SKM-1 treated with dmso at 0.1 percent for 144 hours (cell line): ENCODE results near the gene VGF.
"Not testable (repeated sequence)": the region's sequence is repeated elsewhere in the genome, so short reads cannot be mapped to it uniquely, and the experiment has no call there.

Experiments
- DNase-seq: peaks from one replicate; lab custom pipeline; 2025; ENCODE audit not compliant: unreplicated experiment; lab: John Stamatoyannopoulos, UW

The VGF gene

DNA sequence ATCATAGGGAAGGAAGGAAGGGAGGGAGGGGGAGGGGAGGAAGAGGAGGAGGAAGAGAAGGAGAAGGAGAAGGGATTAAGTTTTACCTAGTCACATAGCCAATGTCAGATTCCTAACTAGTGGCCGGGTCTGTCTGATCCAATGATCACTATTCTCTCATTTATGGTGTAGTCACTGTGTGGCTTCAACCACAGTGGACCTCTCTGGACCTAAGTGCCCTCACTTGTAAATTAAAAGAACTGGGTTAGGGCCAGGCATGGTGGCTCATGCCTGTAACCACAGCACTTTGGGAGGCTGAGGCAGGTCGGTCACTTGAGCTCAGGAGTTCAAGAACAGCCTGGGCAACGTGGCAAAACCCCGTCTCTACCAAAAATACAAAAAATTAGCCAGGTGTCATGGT, 45.1 kb downstream of the VGF start:
- DNase-seq: no peak

DNA sequence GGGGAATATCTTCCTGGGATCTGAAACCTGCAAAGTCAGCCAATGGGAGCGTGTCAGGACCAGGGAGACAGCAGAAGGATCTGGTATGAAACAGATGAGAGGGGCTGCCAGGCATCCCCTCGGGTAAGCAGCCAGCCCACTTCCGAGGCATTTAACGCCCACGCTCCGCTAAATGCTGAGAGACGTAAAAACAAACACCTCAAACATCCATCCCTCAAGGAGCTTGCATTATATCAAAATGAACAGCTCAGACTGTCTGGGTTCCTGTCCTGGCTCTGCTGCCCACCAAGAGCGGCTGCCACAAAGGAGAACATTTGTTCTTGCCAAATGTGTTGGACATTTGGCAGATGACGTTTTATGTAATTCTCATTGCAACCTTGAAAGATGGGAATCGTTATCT, 45.5 kb downstream of the VGF start:
- DNase-seq: no peak

DNA sequence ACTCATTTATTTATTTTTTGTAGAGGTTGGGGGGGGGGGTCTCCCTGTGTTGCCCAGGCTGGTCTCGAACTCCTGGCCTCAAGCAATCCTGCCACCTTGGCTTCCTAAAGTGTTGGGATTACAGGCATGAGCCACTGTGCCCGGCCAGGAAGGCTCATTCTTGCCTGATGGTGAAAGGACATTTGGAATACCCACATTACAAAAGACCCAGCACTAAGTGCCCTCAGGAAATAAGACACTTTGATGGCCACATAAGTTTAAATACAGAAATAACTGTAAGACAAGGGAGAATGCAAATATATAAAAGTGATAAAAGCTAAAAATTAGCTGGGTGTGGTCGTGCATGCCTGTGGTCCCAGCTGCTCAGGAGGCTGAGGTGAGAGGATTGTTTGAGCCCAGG, 46.5 kb downstream of the VGF start:
- DNase-seq: no peak

DNA sequence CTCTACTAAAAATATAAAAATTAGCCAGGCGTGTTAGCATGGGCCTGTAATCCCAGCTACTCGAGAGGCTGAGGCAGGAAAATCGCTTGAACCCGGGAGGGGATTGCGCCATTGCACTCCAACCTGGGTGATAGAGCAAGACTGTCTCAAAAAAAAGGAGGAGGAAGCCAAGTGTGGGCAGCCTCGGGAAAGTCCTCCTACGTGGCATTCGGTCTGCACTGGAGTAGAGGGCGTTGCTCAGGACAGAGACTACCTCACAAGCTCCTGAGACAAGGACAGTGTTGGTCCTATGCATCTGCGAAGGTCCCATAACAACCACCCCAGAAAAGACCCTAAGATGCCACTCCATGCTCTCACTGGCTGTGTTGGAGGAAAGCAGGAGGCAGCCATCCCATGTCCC, 48.5 kb downstream of the VGF start:
- no peak for DNase-seq

DNA sequence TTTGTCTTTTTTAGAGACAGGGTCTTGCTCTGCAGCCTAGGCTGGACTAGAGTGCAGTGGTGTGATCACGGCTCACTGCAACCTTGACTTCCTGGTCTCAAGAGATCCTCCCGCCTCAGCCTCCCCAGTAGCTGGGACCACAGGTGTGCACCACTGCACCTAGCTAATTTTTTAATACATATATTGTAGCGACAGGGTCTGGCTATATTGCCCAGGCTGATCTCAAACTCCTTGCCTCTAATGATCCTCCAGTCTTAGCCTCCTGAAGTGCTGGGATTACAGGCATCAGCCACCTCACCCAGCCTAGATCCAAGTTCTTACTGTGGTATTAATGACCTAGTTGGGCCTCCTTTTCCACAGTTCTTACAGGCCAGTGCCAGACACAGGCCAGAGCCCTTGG, 50.2 kb downstream of the VGF start:
- no peak for DNase-seq

DNA sequence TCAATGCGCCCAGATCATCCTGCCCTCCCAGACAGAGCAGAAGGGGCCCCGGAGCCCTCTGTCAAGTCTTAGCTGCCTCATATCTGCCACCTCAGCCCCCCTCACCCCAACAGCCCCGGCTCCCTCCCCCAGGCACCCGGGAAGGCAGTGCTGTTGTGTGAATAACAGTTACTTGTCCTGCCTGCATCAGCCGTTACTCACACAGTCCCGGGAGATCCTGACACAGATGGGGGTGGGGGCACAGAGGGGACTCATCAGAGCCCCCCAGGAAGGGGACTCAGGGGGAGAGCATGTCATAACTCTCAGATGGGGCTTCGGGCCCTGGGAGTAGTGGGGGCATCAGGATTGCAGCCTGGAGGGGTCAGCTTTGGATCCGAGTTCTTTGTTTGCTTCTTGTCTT, 50.9 kb downstream of the VGF start:
- DNase-seq: no peak

DNA sequence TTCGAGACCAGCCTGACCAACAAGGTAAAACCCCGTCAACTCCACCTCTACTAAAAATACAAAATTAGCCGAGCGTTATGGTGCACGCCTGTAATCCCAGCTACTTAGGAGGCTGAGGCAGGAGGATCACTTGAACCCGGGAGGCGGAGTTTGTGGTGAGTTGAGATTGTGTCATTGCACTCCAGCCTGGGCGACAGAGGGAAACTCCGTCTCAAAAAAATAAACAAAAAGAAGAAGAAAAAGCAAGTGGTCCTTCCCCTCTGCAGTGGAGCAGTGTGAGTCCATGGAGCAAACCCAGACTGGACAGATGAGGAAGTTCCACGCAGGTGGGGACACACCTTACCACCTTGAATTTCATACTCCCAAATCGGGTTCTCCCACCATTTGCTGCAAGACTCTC, 51.5 kb downstream of the VGF start:
- DNase-seq: no peak

DNA sequence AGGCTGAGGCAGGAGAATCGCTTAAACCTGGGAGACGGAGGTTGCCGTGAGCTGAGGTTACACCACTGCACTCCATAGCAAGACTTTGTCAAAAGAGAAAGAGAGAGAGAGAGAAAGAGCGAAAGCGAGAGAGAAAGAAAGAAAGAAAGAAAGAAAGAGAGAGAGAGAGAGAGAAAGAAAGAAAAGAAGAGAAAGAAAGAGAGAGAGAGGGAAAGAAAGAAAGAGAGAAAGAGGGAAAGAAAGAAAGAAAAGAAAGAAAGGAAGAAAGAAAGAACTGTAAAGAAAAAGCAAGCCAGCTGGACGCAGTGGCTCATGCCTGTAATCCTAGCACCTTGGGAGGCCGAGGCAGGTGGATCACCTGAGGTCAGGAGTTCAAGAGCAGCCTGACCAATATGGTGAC, 52.2 kb downstream of the VGF start:
- not testable (repeated sequence) for DNase-seq
